Measurements from ENCODE around the gene MTMR10. TPM values are rescaled to one million over a fixed set of nuclear protein-coding genes. Genes with fewer than 3 reads are reported as not detected.

MTMR10 gene
- total and polyA plus RNA-seq, 2 of the 4 experiments (the other 2 are of a cell fraction): 11.2 to 13.8 TPM

DNA sequence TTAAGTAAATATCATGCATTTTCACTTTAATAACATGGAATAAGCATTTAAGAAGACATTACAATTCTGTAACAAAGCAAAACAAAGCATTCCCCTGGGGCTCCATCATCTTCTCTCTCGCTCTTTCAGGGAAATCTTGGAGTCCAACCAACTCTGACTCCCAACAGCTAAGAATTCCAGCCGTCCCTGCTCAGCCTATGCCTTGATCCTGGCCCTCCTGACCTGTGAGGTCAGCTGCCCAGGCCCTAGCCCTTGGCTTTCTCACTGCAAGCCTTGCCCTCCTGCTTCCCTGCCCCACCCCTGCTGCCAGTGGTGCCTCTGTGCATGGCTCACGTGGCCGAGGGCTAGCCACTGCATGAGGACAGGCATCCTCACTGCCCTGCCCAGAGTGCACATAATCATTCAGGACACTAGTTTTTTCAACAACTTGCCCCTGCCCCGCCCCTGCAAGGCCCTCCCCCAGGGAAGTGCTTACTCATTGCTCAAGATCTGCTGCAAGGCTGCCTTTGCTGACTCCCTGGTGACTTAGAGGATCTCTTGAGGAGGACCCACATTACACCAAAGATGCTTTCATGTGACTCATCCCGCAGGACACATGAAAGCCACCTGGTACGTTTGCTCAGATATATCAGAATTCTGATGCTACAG lies 37.6 kb downstream of the MTMR10 start:
- Histone ChIP-seq H3K4me1 (ENCODE audit: control insufficient read depth, insufficient read depth, low read length) (peaks cover 9% of the 10 kb centered on the region), H3K9me3 (ENCODE audit: control insufficient read depth, insufficient read depth, low read length) (no peaks in the 10 kb centered on the region), H2AFZ (replicated peaks; ENCODE audit: low read length, poor library complexity) (peak overlapping the region; percentile 81), H3K4me2 (ENCODE audit: low read depth, low read length) (no peak overlapping the region; the same call in 1 of the 2 replicates), H3K79me1 (ENCODE audit: low read depth in 1 of 2, low read length in 2 of 2) (peaks cover 0 to 14% of the 10 kb centered on the region in 2 experiments; a peak in 2 of 4 replicates), H3K18ac (ENCODE audit: low read depth, low read length) (peak overlapping the region; percentile 47), H3K27ac (ENCODE audit: insufficient read depth, low read length) (peak overlapping the region; percentile 86), H2BK20ac (ENCODE audit: low read depth, low read length) (peak overlapping the region; percentile 11; the same call in 1 of the 2 replicates), H3K56ac (ENCODE audit: extremely low read depth, insufficient read depth, low read length) (no peak overlapping the region), H3K14ac (replicated peaks; ENCODE audit: low read depth, low read length) (peak overlapping the region; percentile 34), H2BK5ac (ENCODE audit: low read depth, low read length, poor library complexity, severe bottlenecking) (peak overlapping the region; percentile 88), H3K4ac (ENCODE audit: low read depth, low read length) (peak overlapping the region; percentile 91), H4K5ac (ENCODE audit: low read depth, low read length) (peak overlapping the region; percentile 11; the same call in 1 of the 2 replicates), H3K9me1 (ENCODE audit: insufficient read depth, low read length) (peaks cover 9% of the 10 kb centered on the region), H4K8ac (ENCODE audit: low read depth in 2 of 2, low read length in 2 of 2) (peak overlapping the region in 1 of 2 experiments; percentile 80; a peak in 2 of 4 replicates), H2AK5ac (ENCODE audit: low read depth, low read length) (peak overlapping the region; percentile 96; the same call in 1 of the 2 replicates), H2BK15ac (ENCODE audit: low read depth, low read length) (peak overlapping the region; percentile 59; the same call in 1 of the 3 replicates), H2BK120ac (ENCODE audit: low read depth, low read length) (peak overlapping the region; percentile 66), H3K9ac (ENCODE audit: low read depth, low read length) (no peak overlapping the region), H3K4me3 (ENCODE audit: insufficient read depth, low read depth, low read length) (no peak overlapping the region), H3K27me3 (ENCODE audit: control insufficient read depth, insufficient read depth, low read length) (no peaks in the 10 kb centered on the region), H4K20me1 (ENCODE audit: insufficient read depth, low read length) (peaks cover 3% of the 10 kb centered on the region), H4K91ac (ENCODE audit: insufficient read depth, low read depth, low read length) (peak overlapping the region; percentile 82), H3K23ac (ENCODE audit: low read depth, low read length) (peak overlapping the region; percentile 43), H3K36me3 (ENCODE audit: control insufficient read depth, insufficient read depth, low read length) (peaks cover 28% of the 10 kb centered on the region), H2AK9ac (replicated peaks; ENCODE audit: low read depth, low read length, poor library complexity) (peak overlapping the region; percentile 68)
- in situ Hi-C loops (cut with MboI; ENCODE audit: low sequenced_read_pairs) (no loop called here), dilution Hi-C loops (cut with HindIII; ENCODE audit: low sequenced_read_pairs, unreplicated experiment) (no loop called here), intact Hi-C loops (cut with micrococcal nuclease) (loop anchor here (1.0 to 2.0 kb wide), 2 partner anchors 37 to 175 kb away; partner anchors contain the start of gene MTMR10)
- DNase-seq (peak; percentile 96), ATAC-seq (ENCODE audit: low read depth) (peak; percentile 95)
- BruUV-seq (replicated peaks): no TSS peak
- ChIA-PET POLR2A (ENCODE audit: unreplicated experiment) (no interaction called here), CTCF (interaction anchor here (1.8 kb wide), 1 partner anchor 175 kb away, joined by 3 read pairs; no protein-coding TSS in a partner anchor)
- WGBS, 2 experiments (ENCODE audit: extremely low coverage in 2 of 2, insufficient read length in 1 of 2): 0% methylated on average over 2 of the region's 7 CpGs; no CpG with 5 or more reads in 1 of the 2 experiments
- TF ChIP-seq RCOR1 (IDR thresholded peaks at IDR 0.05; ENCODE audit: insufficient replicate concordance, low read length) (peak; percentile 41), FOS (IDR thresholded peaks at IDR 0.05; ENCODE audit: low read depth, low read length) (peak; percentile 58), MAFK (IDR thresholded peaks at IDR 0.05; ENCODE audit: low read depth, low read length) (peak; percentile 43; the same call in 1 of the 2 replicates), SMC3 (IDR thresholded peaks at IDR 0.05; ENCODE audit: low read depth, low read length) (no peak), CHD1 (IDR thresholded peaks at IDR 0.05; ENCODE audit: low read depth, low read length) (no peak), RAD21 (IDR thresholded peaks at IDR 0.05; ENCODE audit: low read length) (peak; percentile 27), CEBPB (IDR thresholded peaks at IDR 0.05; ENCODE audit: low read depth, low read length) (peak; percentile 90), MXI1 (IDR thresholded peaks at IDR 0.05; ENCODE audit: borderline replicate concordance, low read depth, low read length) (peak; percentile 46; the same call in 1 of the 2 replicates), BHLHE40 (IDR thresholded peaks at IDR 0.05; ENCODE audit: low read depth, low read length) (no peak), POLR2A (IDR thresholded peaks at IDR 0.05; ENCODE audit: low read depth, low read length) (no peak), NFE2L2 (IDR thresholded peaks at IDR 0.05; ENCODE audit: low read depth, low read length) (peak; percentile 81)
- TF ChIP-seq, protein P1, sequence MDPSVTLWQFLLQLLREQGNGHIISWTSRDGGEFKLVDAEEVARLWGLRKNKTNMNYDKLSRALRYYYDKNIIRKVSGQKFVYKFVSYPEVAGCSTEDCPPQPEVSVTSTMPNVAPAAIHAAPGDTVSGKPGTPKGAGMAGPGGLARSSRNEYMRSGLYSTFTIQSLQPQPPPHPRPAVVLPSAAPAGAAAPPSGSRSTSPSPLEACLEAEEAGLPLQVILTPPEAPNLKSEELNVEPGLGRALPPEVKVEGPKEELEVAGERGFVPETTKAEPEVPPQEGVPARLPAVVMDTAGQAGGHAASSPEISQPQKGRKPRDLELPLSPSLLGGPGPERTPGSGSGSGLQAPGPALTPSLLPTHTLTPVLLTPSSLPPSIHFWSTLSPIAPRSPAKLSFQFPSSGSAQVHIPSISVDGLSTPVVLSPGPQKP (IDR thresholded peaks at IDR 0.05; ENCODE audit: borderline replicate concordance, low read depth, low read length): no peak
- TF ChIP-seq, protein P2, sequence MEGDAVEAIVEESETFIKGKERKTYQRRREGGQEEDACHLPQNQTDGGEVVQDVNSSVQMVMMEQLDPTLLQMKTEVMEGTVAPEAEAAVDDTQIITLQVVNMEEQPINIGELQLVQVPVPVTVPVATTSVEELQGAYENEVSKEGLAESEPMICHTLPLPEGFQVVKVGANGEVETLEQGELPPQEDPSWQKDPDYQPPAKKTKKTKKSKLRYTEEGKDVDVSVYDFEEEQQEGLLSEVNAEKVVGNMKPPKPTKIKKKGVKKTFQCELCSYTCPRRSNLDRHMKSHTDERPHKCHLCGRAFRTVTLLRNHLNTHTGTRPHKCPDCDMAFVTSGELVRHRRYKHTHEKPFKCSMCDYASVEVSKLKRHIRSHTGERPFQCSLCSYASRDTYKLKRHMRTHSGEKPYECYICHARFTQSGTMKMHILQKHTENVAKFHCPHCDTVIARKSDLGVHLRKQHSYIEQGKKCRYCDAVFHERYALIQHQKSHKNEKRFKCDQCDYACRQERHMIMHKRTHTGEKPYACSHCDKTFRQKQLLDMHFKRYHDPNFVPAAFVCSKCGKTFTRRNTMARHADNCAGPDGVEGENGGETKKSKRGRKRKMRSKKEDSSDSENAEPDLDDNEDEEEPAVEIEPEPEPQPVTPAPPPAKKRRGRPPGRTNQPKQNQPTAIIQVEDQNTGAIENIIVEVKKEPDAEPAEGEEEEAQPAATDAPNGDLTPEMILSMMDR (conservative IDR thresholded peaks at IDR 0.05; ENCODE audit: low read depth, low read length): no peak
- TF ChIP-seq, protein P3, sequence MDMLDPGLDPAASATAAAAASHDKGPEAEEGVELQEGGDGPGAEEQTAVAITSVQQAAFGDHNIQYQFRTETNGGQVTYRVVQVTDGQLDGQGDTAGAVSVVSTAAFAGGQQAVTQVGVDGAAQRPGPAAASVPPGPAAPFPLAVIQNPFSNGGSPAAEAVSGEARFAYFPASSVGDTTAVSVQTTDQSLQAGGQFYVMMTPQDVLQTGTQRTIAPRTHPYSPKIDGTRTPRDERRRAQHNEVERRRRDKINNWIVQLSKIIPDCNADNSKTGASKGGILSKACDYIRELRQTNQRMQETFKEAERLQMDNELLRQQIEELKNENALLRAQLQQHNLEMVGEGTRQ (IDR thresholded peaks at IDR 0.05; ENCODE audit: low read depth, low read length): no peak
